Stomach smooth muscle (tissue), 2 donors: ENCODE results near the gene PRKAA2.

Experiments
- H3K27ac ChIP-seq: one replicate; pipeline ENCODE4 v1.7.0; 2013; ENCODE audit warnings: mild to moderate bottlenecking, low read length, inconsistent platforms
- H3K27me3 ChIP-seq, 2 donors: one replicate each; pipeline ENCODE4 v1.7.0; 2013; ENCODE audit warnings: low read length in 2 of 2; ENCODE audit not compliant: insufficient read depth in 2 of 2, control insufficient read depth in 1 of 2
- H3K36me3 ChIP-seq, 2 donors: one replicate each; pipeline ENCODE4 v1.7.0; 2013; ENCODE audit warnings: low read length in 2 of 2; ENCODE audit not compliant: control insufficient read depth in 2 of 2, insufficient read depth in 2 of 2
- H3K4me1 ChIP-seq: one replicate; pipeline ENCODE4 v1.7.0; 2013; ENCODE audit warnings: low read length; ENCODE audit not compliant: control insufficient read depth, insufficient read depth
- H3K4me3 ChIP-seq, 2 donors: one replicate each; pipeline ENCODE4 v1.7.0; 2013; ENCODE audit warnings: low read length in 2 of 2
- H3K9ac ChIP-seq, 2 donors: one replicate each; pipeline ENCODE4 v1.7.0; 2013; ENCODE audit warnings: low read length in 2 of 2, mild to moderate bottlenecking in 1 of 2
- H3K9me3 ChIP-seq, 2 donors: one replicate each; pipeline ENCODE4 v1.7.0; 2013; ENCODE audit warnings: low read length in 2 of 2; ENCODE audit not compliant: control insufficient read depth in 2 of 2
- donor health status: healthy.
- donor health status: Pancreatic carcinoma.

The PRKAA2 gene

GRCh38 chr1:56675763-56676162 is 30.6 kb downstream of the PRKAA2 start:
- Histone ChIP-seq H3K36me3 (peaks cover 0 to 3% of the 10 kb centered on the region in 2 donors), H3K4me1 (no peaks in the 10 kb centered on the region), H3K9me3 (no peaks in the 10 kb centered on the region), H3K27me3 (no peaks in the 10 kb centered on the region), H3K4me3 (no peak overlapping the region), H3K9ac (no peak overlapping the region), H3K27ac (no peak overlapping the region)

DNA sequence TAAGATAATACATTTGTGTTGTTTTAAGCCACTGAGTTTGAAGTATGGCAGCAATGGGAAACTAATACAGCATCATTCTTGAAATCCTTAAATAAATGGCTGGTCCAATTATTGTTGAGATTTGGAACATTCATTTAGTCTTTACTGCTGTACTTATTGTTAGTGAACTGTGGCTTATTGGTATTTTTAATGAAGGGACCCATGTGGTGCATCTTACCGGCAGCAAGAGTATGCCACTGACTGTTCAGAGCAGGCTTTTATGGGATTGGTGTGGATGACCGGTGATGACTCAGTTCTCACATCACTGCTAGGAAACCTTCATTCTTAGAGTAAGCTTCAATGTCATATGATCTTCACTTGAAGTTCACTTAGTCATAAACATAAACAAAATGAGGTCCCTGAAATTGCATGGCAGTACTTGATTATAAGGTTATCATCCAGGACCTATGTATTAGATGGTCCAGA is 31.5 kb downstream of the PRKAA2 start:
- H3K4me3 ChIP-seq = no peak overlapping the region
- H3K4me1 ChIP-seq = no peaks in the 10 kb centered on the region
- H3K9ac ChIP-seq = no peak overlapping the region
- peaks cover 0 to 3% of the 10 kb centered on the region in 2 donors for H3K36me3 ChIP-seq
- no peaks in the 10 kb centered on the region for H3K9me3 ChIP-seq
- H3K27me3 ChIP-seq = no peaks in the 10 kb centered on the region
- H3K27ac ChIP-seq = no peak overlapping the region

DNA sequence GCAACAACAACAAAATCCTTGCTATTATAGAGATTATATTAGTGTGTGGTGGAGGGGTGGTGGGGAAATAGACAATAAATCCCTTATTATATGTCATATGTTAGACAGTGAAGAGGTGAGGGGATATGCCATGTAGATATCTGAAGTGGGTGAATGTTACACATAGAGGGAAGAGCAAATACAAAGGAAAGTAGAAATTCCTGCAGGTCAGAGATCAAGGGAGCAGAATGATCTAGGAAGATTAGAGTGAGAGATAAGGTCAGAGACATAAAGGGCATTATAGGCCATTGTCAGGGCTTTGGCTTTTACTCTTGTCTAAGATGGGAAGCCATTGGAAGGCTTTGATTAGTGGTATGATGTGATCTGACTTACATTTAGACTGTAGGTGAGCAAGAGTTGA is 38.5 kb downstream of the PRKAA2 start:
- no peaks in the 10 kb centered on the region for H3K27me3 ChIP-seq
- no peaks in the 10 kb centered on the region for H3K9me3 ChIP-seq
- no peaks in the 10 kb centered on the region for H3K4me1 ChIP-seq
- H3K9ac ChIP-seq = no peak overlapping the region
- H3K36me3 ChIP-seq = peaks cover 0 to 3% of the 10 kb centered on the region in 2 donors
- H3K4me3 ChIP-seq = no peak overlapping the region
- H3K27ac ChIP-seq = no peak overlapping the region

- no peaks in the 10 kb centered on the region for H3K36me3 ChIP-seq
- no peaks in the 10 kb centered on the region for H3K4me1 ChIP-seq
- no peak overlapping the region for H3K27ac ChIP-seq
- no peaks in the 10 kb centered on the region for H3K27me3 ChIP-seq
- no peaks in the 10 kb centered on the region for H3K9me3 ChIP-seq
- H3K9ac ChIP-seq = no peak overlapping the region
- no peak overlapping the region for H3K4me3 ChIP-seq
Observed at GRCh38 chr1:56686169-56686568, 41.1 kb downstream of the PRKAA2 start.

- H3K27ac ChIP-seq = no peak overlapping the region
Observed at GRCh38 chr1:56688522-56689026, 43.5 kb downstream of the PRKAA2 start.

DNA sequence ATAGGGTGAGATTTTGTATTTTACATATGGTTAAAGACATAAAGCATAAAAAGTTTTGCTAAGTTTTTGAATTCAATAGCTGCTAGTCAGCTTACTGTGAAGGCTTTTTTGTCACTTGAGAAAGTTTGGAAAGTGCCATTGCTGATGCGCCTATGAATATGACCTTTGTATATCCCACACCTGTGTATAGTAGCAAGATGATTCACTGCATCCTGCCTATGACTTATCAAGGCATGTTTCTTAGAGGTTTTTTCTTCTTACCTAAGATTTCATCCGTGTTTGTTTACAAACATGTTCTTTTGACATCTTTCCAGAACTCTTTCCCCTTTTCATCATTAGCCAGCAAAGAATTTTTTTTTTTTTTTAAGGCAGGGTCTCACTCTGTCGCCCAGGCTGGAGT is 51.5 kb downstream of the PRKAA2 start:
- no peaks in the 10 kb centered on the region for H3K27me3 ChIP-seq
- H3K36me3 ChIP-seq = peaks cover 4 to 6% of the 10 kb centered on the region in 2 donors

More at GRCh38 chr1:56688522-56689026, 43.5 kb downstream of the PRKAA2 start:
- H3K4me1 ChIP-seq = no peaks in the 10 kb centered on the region
- no peaks in the 10 kb centered on the region for H3K36me3 ChIP-seq
- H3K9me3 ChIP-seq = no peaks in the 10 kb centered on the region
- no peak overlapping the region for H3K4me3 ChIP-seq
- no peaks in the 10 kb centered on the region for H3K27me3 ChIP-seq
- H3K9ac ChIP-seq = no peak overlapping the region

GRCh38 chr1:56703747-56704146 is 58.6 kb downstream of the PRKAA2 start:
- Histone ChIP-seq H3K36me3 (peaks cover 14 to 20% of the 10 kb centered on the region in 2 donors), H3K9ac (no peak overlapping the region), H3K27me3 (no peaks in the 10 kb centered on the region), H3K4me3 (no peak overlapping the region), H3K4me1 (no peaks in the 10 kb centered on the region), H3K27ac (no peak overlapping the region), H3K9me3 (peaks cover 0 to 2% of the 10 kb centered on the region in 2 donors)

More for the DNA sequence above, 51.5 kb downstream of the PRKAA2 start:
- Histone ChIP-seq H3K4me1 (no peaks in the 10 kb centered on the region), H3K9me3 (no peaks in the 10 kb centered on the region), H3K9ac (no peak overlapping the region), H3K4me3 (no peak overlapping the region), H3K27ac (no peak overlapping the region)

GRCh38 chr1:56707379-56707778 is 62.3 kb downstream of the PRKAA2 start:
- Histone ChIP-seq H3K4me3 (no peak overlapping the region), H3K9me3 (peaks cover 0 to 2% of the 10 kb centered on the region in 2 donors), H3K27ac (no peak overlapping the region), H3K27me3 (no peaks in the 10 kb centered on the region), H3K9ac (no peak overlapping the region), H3K36me3 (peaks cover 13 to 18% of the 10 kb centered on the region in 2 donors), H3K4me1 (no peaks in the 10 kb centered on the region)

DNA sequence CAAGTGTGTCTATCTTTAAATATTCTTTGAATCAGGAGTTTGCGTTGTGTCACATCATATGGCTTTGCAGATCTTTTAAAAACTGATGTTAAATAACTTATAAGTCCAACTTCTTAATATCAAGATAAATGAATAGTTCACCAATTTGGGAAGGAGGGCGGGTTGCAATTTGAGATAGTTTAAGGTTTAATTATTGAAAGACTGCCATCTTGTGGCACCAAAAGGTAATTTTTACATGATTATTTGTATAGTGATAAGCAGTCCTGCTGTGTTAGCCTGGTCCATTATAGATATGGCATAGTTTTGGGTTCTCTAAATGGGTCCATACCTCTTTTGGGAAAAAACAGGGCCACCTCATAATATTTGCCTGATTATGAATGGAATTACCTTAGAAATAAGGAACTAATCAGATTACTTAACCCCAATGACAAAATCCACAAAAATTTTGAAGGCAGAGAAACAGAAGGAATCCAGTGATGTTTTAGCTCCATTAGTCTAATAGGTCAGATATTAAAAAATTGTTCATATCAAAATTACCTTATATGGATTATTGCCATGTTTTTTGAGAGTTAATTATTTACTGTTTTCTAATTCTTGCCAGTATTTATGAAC is 64.3 kb downstream of the PRKAA2 start:
- peaks cover 4 to 10% of the 10 kb centered on the region in 2 donors for H3K36me3 ChIP-seq
- no peak overlapping the region for H3K27ac ChIP-seq
- no peaks in the 10 kb centered on the region for H3K9me3 ChIP-seq
- no peaks in the 10 kb centered on the region for H3K27me3 ChIP-seq
- no peaks in the 10 kb centered on the region for H3K4me1 ChIP-seq
- no peak overlapping the region for H3K4me3 ChIP-seq
- no peak overlapping the region for H3K9ac ChIP-seq

GRCh38 chr1:56709995-56710394 is 64.9 kb downstream of the PRKAA2 start:
- Histone ChIP-seq H3K4me3 (no peak overlapping the region), H3K36me3 (peaks cover 4 to 10% of the 10 kb centered on the region in 2 donors), H3K9ac (no peak overlapping the region), H3K27me3 (no peaks in the 10 kb centered on the region), H3K27ac (no peak overlapping the region), H3K4me1 (no peaks in the 10 kb centered on the region), H3K9me3 (no peaks in the 10 kb centered on the region)

- Histone ChIP-seq H3K9ac (no peak overlapping the region), H3K27me3 (no peaks in the 10 kb centered on the region), H3K36me3 (peaks cover 4 to 7% of the 10 kb centered on the region in 2 donors), H3K4me3 (no peak overlapping the region), H3K4me1 (no peaks in the 10 kb centered on the region), H3K9me3 (no peaks in the 10 kb centered on the region), H3K27ac (no peak overlapping the region)
Observed at GRCh38 chr1:56710646-56711045, 65.5 kb downstream of the PRKAA2 start.
